GM23338 (cell line): ENCODE measurements around the gene ADAMTS18. TPM values are rescaled to one million over a fixed set of nuclear protein-coding genes. Genes with fewer than 3 reads are reported as not detected.

ENCODE experiments used
- ATAC-seq: fragments of 200-7000 bp; cut with Tn5 transposase; 3 replicates; pipeline ENCODE4 v1.9.1; 2020
- DNase-seq: peaks from one replicate; pipeline ENCODE4 v3.0.0-alpha.2; 2015; ENCODE audit warnings: low spot score
- H2AFZ ChIP-seq: fragments of 200-600 bp; sonication (generic); 2 replicates; pipeline ENCODE4 v1.8.0; 2016; ENCODE audit warnings: antibody characterized with exemption, mild to moderate bottlenecking, moderate library complexity
- H3F3A ChIP-seq: fragments of 200-600 bp; sonication (generic); replicated peaks from 2 replicates; pipeline ENCODE4 v1.8.0; 2017; ENCODE audit warnings: antibody characterized with exemption, mixed run types, low read depth
- H3K27ac ChIP-seq: fragments of 200-600 bp; sonication (generic); 2 replicates; pipeline ENCODE4 v1.6.1; 2016; ENCODE audit warnings: low read depth
- H3K27me3 ChIP-seq: fragments of 200-600 bp; sonication (generic); 2 replicates; pipeline ENCODE4 v1.8.0; 2016; ENCODE audit warnings: mild to moderate bottlenecking, mixed run types, moderate library complexity; ENCODE audit not compliant: insufficient read depth
- H3K36me3 ChIP-seq: fragments of 200-600 bp; sonication (generic); 2 replicates; pipeline ENCODE4 v1.8.0; 2016; ENCODE audit warnings: mild to moderate bottlenecking; ENCODE audit not compliant: insufficient read depth
- H3K4me1 ChIP-seq: fragments of 200-600 bp; sonication (generic); 2 replicates; pipeline ENCODE4 v1.8.0; 2016; ENCODE audit warnings: mild to moderate bottlenecking, moderate library complexity; ENCODE audit not compliant: insufficient read depth
- H3K4me2 ChIP-seq: fragments of 200-600 bp; sonication (generic); 2 replicates; pipeline ENCODE4 v1.7.1; 2017; ENCODE audit warnings: mixed run types
- H3K4me3 ChIP-seq: fragments of 200-600 bp; sonication (generic); 2 replicates; pipeline ENCODE4 v1.6.1; 2016; ENCODE audit warnings: mixed run types
- H3K79me2 ChIP-seq: fragments of 200-600 bp; sonication (generic); replicated peaks from 2 replicates; pipeline ENCODE4 v1.8.0; 2017; ENCODE audit warnings: mild to moderate bottlenecking; ENCODE audit not compliant: insufficient read depth
- H3K9me2 ChIP-seq: fragments of 200-600 bp; sonication (generic); 2 replicates; pipeline ENCODE4 v1.8.0; 2017; ENCODE audit not compliant: insufficient read depth
- H4K20me1 ChIP-seq: fragments of 200-600 bp; sonication (generic); replicated peaks from 2 replicates; pipeline ENCODE4 v1.8.0; 2017; ENCODE audit warnings: mild to moderate bottlenecking; ENCODE audit not compliant: insufficient read depth
- H3K27ac Mint-ChIP-seq: 2 replicates; pipeline ENCODE4 v1.8.0; 2020; ENCODE audit warnings: inconsistent platforms, mild to moderate bottlenecking, moderate library complexity, mixed read lengths
- H3K27me3 Mint-ChIP-seq: 3 replicates; pipeline ENCODE4 v1.8.0; 2022; ENCODE audit warnings: low read depth, mild to moderate bottlenecking, moderate library complexity, mixed read lengths, inconsistent platforms; ENCODE audit not compliant: insufficient read depth, poor library complexity
- H3K36me3 Mint-ChIP-seq: 3 replicates; pipeline ENCODE4 v1.8.0; 2021; ENCODE audit warnings: low read depth, mild to moderate bottlenecking, inconsistent platforms, moderate library complexity, mixed read lengths
- H3K4me1 Mint-ChIP-seq: 3 replicates; pipeline ENCODE4 v1.8.0; 2020; ENCODE audit warnings: mild to moderate bottlenecking, inconsistent platforms, mixed read lengths
- H3K4me3 Mint-ChIP-seq: 3 replicates; pipeline ENCODE4 v1.8.0; 2021; ENCODE audit warnings: moderate library complexity, mild to moderate bottlenecking, inconsistent platforms, mixed read lengths
- H3K9me3 Mint-ChIP-seq: 3 replicates; pipeline ENCODE4 v1.8.0; 2020; ENCODE audit warnings: moderate library complexity, mild to moderate bottlenecking, inconsistent platforms, mixed read lengths
- CREB1 ChIP-seq: fragments of 250-450 bp; sonication (Bioruptor Pico); IDR thresholded peaks from 2 replicates; pipeline ENCODE4 v1.5.0; 2020; ENCODE audit warnings: low read depth, mild to moderate bottlenecking, moderate library complexity
- CTCF ChIP-seq, 2 experiments: fragments of 200-600 bp in 1 of 2; sonication (generic) in 1 of 2; conservative IDR thresholded peaks; 2 replicates each; pipeline versions ENCODE4 v1.5.1 to v1.6.1; 2016 to 2017; ENCODE audit warnings: antibody characterized with exemption in 2 of 2, low read depth in 2 of 2, mild to moderate bottlenecking in 2 of 2, moderate library complexity in 1 of 2
- ETS1 ChIP-seq: IDR thresholded peaks from 2 replicates; pipeline ENCODE4 v1.6.1; 2016; ENCODE audit warnings: antibody characterized with exemption
- EZH2 ChIP-seq: fragments of 200-600 bp; sonication (generic); IDR thresholded peaks from one replicate; pipeline ENCODE4 v1.8.0; 2017; ENCODE audit warnings: antibody characterized with exemption, mild to moderate bottlenecking, low read depth; ENCODE audit not compliant: unreplicated experiment
- EZH2phosphoT487 ChIP-seq: fragments of 200-600 bp; sonication (generic); IDR thresholded peaks from one replicate; pipeline ENCODE4 v1.8.1; 2018; ENCODE audit warnings: antibody characterized with exemption; ENCODE audit not compliant: unreplicated experiment
- JUNB ChIP-seq: IDR thresholded peaks from one replicate; pipeline ENCODE4 v1.6.1; 2016; ENCODE audit warnings: antibody characterized with exemption; ENCODE audit not compliant: unreplicated experiment
- NANOG ChIP-seq: IDR thresholded peaks from 2 replicates; pipeline ENCODE4 v1.6.1; 2016; ENCODE audit warnings: antibody characterized with exemption, borderline replicate concordance
- POLR2AphosphoS5 ChIP-seq: IDR thresholded peaks from 2 replicates; pipeline ENCODE4 v1.6.1; 2016; ENCODE audit warnings: antibody characterized with exemption, low read depth
- STAT1 ChIP-seq: IDR thresholded peaks from one replicate; pipeline ENCODE4 v1.6.1; 2016; ENCODE audit warnings: antibody characterized with exemption; ENCODE audit not compliant: unreplicated experiment
- ZNF114 ChIP-seq: fragments of 250-450 bp; sonication (Bioruptor Pico); IDR thresholded peaks from 2 replicates; pipeline ENCODE4 v1.5.0; 2020; ENCODE audit warnings: mild to moderate bottlenecking, moderate library complexity
- ZNF331 ChIP-seq: fragments of 250-450 bp; sonication (Bioruptor Pico); IDR thresholded peaks from 2 replicates; pipeline ENCODE4 v1.5.0; 2020; ENCODE audit warnings: low read depth, mild to moderate bottlenecking, moderate library complexity
- polyA plus RNA-seq: library from polyadenylated mRNA; unstranded; fragments of >200 nt; fragmentation: Nextera tagmentation; extraction: Ambion mirVana; gene quantifications from 2 replicates; pipeline ENCODE4 v1.2.1, GENCODE V29; 2016
- total RNA-seq: library from RNA; depleted of rRNA; stranded (reverse); fragments of >200 nt; shearing (Covaris generic); gene quantifications from 2 replicates; pipeline ENCODE4 v1.2.3, GENCODE V29; 2014
- TF ChIP-seq, protein P1 (sequence below): IDR thresholded peaks from one replicate; pipeline ENCODE4 v1.6.1; 2018; ENCODE audit warnings: antibody characterized with exemption; ENCODE audit not compliant: unreplicated experiment
- TF ChIP-seq, protein P2 (sequence below): fragments of 250-450 bp; sonication (Bioruptor Pico); IDR thresholded peaks from 2 replicates; pipeline ENCODE4 v1.5.0; 2020; ENCODE audit warnings: mild to moderate bottlenecking, moderate library complexity

The ADAMTS18 gene
- total and polyA plus RNA-seq, 2 experiments from 2014 or later = 0.15 to 0.90 TPM

DNA sequence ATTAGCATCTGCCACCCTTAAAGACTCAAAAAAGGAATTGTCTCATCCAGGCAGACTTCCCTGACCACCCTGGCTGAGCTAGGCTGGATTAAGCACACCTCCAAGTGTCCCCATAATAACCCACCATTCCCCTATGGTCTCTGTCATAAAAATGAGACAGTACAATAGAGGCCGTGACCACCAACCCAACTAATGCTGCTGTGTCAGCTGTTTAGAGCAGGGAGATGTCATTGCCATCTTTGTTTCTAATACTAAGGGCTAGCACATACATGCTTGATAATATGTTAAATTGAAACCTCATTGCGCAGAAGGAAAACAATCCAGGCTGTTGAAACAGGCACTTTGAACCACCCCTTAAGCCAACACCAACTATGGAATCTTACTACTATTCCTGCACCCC lies 7.2 kb upstream of the ADAMTS18 start:
- Histone ChIP-seq H3K4me1 (peaks cover 18% of the 10 kb centered on the region), H4K20me1 (no peaks in the 10 kb centered on the region), H3K27me3 (peaks cover 7% of the 10 kb centered on the region; the same call in 1 of the 2 replicates), H3K4me2 (no peak overlapping the region), H3K27ac (no peak overlapping the region), H3K4me3 (no peak overlapping the region), H3F3A (no peaks in the 10 kb centered on the region), H3K79me2 (no peaks in the 10 kb centered on the region), H3K36me3 (no peaks in the 10 kb centered on the region), H2AFZ (no peak overlapping the region), H3K9me2 (no peaks in the 10 kb centered on the region)
- DNase-seq = no peak
- peaks cover 3% of the 10 kb centered on the region for H3K27me3 Mint-ChIP-seq
- H3K4me3 Mint-ChIP-seq = no peak overlapping the region
- H3K4me1 Mint-ChIP-seq = peaks cover 26% of the 10 kb centered on the region
- no peak overlapping the region for H3K27ac Mint-ChIP-seq
- no peaks in the 10 kb centered on the region for H3K36me3 Mint-ChIP-seq
- no peak for ATAC-seq
- no peak for TF ChIP-seq NANOG
- no peak for TF ChIP-seq JUNB
- TF ChIP-seq ZNF331 (CRISPR knock-in tag) = no peak
- no peak for TF ChIP-seq CTCF (conservative IDR thresholded peaks at IDR 0.05; ENCODE audit: low read depth in 2 of 2)
- TF ChIP-seq POLR2AphosphoS5 = no peak
- no peak for TF ChIP-seq ZNF114 (CRISPR knock-in tag)
- no peak for TF ChIP-seq CREB1 (CRISPR knock-in tag)
- TF ChIP-seq ETS1 = no peak
- no peak for TF ChIP-seq STAT1
- TF ChIP-seq, protein P1, sequence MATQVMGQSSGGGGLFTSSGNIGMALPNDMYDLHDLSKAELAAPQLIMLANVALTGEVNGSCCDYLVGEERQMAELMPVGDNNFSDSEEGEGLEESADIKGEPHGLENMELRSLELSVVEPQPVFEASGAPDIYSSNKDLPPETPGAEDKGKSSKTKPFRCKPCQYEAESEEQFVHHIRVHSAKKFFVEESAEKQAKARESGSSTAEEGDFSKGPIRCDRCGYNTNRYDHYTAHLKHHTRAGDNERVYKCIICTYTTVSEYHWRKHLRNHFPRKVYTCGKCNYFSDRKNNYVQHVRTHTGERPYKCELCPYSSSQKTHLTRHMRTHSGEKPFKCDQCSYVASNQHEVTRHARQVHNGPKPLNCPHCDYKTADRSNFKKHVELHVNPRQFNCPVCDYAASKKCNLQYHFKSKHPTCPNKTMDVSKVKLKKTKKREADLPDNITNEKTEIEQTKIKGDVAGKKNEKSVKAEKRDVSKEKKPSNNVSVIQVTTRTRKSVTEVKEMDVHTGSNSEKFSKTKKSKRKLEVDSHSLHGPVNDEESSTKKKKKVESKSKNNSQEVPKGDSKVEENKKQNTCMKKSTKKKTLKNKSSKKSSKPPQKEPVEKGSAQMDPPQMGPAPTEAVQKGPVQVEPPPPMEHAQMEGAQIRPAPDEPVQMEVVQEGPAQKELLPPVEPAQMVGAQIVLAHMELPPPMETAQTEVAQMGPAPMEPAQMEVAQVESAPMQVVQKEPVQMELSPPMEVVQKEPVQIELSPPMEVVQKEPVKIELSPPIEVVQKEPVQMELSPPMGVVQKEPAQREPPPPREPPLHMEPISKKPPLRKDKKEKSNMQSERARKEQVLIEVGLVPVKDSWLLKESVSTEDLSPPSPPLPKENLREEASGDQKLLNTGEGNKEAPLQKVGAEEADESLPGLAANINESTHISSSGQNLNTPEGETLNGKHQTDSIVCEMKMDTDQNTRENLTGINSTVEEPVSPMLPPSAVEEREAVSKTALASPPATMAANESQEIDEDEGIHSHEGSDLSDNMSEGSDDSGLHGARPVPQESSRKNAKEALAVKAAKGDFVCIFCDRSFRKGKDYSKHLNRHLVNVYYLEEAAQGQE = no peak
- TF ChIP-seq, protein P2, sequence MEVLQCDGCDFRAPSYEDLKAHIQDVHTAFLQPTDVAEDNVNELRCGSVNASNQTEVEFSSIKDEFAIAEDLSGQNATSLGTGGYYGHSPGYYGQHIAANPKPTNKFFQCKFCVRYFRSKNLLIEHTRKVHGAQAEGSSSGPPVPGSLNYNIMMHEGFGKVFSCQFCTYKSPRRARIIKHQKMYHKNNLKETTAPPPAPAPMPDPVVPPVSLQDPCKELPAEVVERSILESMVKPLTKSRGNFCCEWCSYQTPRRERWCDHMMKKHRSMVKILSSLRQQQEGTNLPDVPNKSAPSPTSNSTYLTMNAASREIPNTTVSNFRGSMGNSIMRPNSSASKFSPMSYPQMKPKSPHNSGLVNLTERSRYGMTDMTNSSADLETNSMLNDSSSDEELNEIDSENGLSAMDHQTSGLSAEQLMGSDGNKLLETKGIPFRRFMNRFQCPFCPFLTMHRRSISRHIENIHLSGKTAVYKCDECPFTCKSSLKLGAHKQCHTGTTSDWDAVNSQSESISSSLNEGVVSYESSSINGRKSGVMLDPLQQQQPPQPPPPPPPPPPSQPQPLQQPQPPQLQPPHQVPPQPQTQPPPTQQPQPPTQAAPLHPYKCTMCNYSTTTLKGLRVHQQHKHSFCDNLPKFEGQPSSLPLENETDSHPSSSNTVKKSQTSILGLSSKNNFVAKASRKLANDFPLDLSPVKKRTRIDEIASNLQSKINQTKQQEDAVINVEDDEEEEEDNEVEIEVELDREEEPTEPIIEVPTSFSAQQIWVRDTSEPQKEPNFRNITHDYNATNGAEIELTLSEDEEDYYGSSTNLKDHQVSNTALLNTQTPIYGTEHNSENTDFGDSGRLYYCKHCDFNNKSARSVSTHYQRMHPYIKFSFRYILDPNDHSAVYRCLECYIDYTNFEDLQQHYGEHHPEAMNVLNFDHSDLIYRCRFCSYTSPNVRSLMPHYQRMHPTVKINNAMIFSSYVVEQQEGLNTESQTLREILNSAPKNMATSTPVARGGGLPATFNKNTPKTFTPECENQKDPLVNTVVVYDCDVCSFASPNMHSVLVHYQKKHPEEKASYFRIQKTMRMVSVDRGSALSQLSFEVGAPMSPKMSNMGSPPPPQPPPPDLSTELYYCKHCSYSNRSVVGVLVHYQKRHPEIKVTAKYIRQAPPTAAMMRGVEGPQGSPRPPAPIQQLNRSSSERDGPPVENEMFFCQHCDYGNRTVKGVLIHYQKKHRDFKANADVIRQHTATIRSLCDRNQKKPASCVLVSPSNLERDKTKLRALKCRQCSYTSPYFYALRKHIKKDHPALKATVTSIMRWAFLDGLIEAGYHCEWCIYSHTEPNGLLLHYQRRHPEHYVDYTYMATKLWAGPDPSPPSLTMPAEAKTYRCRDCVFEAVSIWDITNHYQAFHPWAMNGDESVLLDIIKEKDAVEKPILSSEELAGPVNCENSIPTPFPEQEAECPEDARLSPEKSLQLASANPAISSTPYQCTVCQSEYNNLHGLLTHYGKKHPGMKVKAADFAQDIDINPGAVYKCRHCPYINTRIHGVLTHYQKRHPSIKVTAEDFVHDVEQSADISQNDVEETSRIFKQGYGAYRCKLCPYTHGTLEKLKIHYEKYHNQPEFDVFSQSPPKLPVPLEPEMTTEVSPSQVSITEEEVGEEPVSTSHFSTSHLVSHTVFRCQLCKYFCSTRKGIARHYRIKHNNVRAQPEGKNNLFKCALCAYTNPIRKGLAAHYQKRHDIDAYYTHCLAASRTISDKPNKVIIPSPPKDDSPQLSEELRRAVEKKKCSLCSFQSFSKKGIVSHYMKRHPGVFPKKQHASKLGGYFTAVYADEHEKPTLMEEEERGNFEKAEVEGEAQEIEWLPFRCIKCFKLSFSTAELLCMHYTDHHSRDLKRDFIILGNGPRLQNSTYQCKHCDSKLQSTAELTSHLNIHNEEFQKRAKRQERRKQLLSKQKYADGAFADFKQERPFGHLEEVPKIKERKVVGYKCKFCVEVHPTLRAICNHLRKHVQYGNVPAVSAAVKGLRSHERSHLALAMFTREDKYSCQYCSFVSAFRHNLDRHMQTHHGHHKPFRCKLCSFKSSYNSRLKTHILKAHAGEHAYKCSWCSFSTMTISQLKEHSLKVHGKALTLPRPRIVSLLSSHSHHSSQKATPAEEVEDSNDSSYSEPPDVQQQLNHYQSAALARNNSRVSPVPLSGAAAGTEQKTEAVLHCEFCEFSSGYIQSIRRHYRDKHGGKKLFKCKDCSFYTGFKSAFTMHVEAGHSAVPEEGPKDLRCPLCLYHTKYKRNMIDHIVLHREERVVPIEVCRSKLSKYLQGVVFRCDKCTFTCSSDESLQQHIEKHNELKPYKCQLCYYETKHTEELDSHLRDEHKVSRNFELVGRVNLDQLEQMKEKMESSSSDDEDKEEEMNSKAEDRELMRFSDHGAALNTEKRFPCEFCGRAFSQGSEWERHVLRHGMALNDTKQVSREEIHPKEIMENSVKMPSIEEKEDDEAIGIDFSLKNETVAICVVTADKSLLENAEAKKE (CRISPR knock-in tag) = no peak
- no peak for TF ChIP-seq EZH2
- no peak for TF ChIP-seq EZH2phosphoT487
- no peaks in the 10 kb centered on the region for H3K9me3 Mint-ChIP-seq
